ENCODE data around the gene CASD1.

DNA sequence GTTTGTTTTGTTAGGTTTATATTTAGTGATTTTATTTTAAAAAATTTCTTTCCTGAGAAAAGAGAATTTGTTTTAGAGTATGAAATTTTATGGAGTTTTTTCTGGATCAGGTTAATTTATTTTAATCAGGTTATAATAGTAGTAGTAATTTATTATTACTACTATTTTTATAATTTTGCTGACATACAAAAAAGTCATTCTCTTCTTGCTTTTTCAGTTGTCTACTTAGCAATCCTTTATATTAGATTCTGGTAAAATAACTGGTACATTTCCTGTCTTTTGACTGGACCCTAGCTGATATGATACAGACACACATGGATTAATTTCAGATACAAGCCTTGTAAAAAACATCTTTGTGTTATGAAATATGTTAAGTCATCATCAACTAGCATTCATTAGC lies 5.3 kb downstream of the CASD1 start:
- TF ChIP-seq, protein P1, sequence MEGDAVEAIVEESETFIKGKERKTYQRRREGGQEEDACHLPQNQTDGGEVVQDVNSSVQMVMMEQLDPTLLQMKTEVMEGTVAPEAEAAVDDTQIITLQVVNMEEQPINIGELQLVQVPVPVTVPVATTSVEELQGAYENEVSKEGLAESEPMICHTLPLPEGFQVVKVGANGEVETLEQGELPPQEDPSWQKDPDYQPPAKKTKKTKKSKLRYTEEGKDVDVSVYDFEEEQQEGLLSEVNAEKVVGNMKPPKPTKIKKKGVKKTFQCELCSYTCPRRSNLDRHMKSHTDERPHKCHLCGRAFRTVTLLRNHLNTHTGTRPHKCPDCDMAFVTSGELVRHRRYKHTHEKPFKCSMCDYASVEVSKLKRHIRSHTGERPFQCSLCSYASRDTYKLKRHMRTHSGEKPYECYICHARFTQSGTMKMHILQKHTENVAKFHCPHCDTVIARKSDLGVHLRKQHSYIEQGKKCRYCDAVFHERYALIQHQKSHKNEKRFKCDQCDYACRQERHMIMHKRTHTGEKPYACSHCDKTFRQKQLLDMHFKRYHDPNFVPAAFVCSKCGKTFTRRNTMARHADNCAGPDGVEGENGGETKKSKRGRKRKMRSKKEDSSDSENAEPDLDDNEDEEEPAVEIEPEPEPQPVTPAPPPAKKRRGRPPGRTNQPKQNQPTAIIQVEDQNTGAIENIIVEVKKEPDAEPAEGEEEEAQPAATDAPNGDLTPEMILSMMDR (conservative IDR thresholded peaks at IDR 0.05 in 1 of 2, IDR thresholded peaks at IDR 0.05 in 1 of 2; ENCODE audit: extremely low read depth in 1 of 2, insufficient read depth in 1 of 2, low read depth in 1 of 2, low read length in 2 of 2): no peak
- TF ChIP-seq EZH2 (IDR thresholded peaks at IDR 0.05; ENCODE audit: borderline replicate concordance, low read length): no peak
